GM23338 (cell line): ENCODE data around the gene FBXW11. TPM values are rescaled to one million over a fixed set of nuclear protein-coding genes. Genes with fewer than 3 reads are reported as not detected.
A peak's percentile ranks its signal among the peaks of the same experiment; 100 is the strongest.

Experiments used
- ATAC-seq: fragments of 200-7000 bp; cut with Tn5 transposase; 3 replicates; pipeline ENCODE4 v1.9.1; 2020
- DNase-seq: peaks from one replicate; pipeline ENCODE4 v3.0.0-alpha.2; 2015; ENCODE audit warnings: low spot score
- H2AFZ ChIP-seq: fragments of 200-600 bp; sonication (generic); 2 replicates; pipeline ENCODE4 v1.8.0; 2016; ENCODE audit warnings: antibody characterized with exemption, mild to moderate bottlenecking, moderate library complexity
- H3F3A ChIP-seq: fragments of 200-600 bp; sonication (generic); replicated peaks from 2 replicates; pipeline ENCODE4 v1.8.0; 2017; ENCODE audit warnings: antibody characterized with exemption, mixed run types, low read depth
- H3K27ac ChIP-seq: fragments of 200-600 bp; sonication (generic); 2 replicates; pipeline ENCODE4 v1.6.1; 2016; ENCODE audit warnings: low read depth
- H3K27me3 ChIP-seq: fragments of 200-600 bp; sonication (generic); 2 replicates; pipeline ENCODE4 v1.8.0; 2016; ENCODE audit warnings: mild to moderate bottlenecking, mixed run types, moderate library complexity; ENCODE audit not compliant: insufficient read depth
- H3K36me3 ChIP-seq: fragments of 200-600 bp; sonication (generic); 2 replicates; pipeline ENCODE4 v1.8.0; 2016; ENCODE audit warnings: mild to moderate bottlenecking; ENCODE audit not compliant: insufficient read depth
- H3K4me1 ChIP-seq: fragments of 200-600 bp; sonication (generic); 2 replicates; pipeline ENCODE4 v1.8.0; 2016; ENCODE audit warnings: mild to moderate bottlenecking, moderate library complexity; ENCODE audit not compliant: insufficient read depth
- H3K4me2 ChIP-seq: fragments of 200-600 bp; sonication (generic); 2 replicates; pipeline ENCODE4 v1.7.1; 2017; ENCODE audit warnings: mixed run types
- H3K4me3 ChIP-seq: fragments of 200-600 bp; sonication (generic); 2 replicates; pipeline ENCODE4 v1.6.1; 2016; ENCODE audit warnings: mixed run types
- H3K79me2 ChIP-seq: fragments of 200-600 bp; sonication (generic); replicated peaks from 2 replicates; pipeline ENCODE4 v1.8.0; 2017; ENCODE audit warnings: mild to moderate bottlenecking; ENCODE audit not compliant: insufficient read depth
- H3K9me2 ChIP-seq: fragments of 200-600 bp; sonication (generic); 2 replicates; pipeline ENCODE4 v1.8.0; 2017; ENCODE audit not compliant: insufficient read depth
- H4K20me1 ChIP-seq: fragments of 200-600 bp; sonication (generic); replicated peaks from 2 replicates; pipeline ENCODE4 v1.8.0; 2017; ENCODE audit warnings: mild to moderate bottlenecking; ENCODE audit not compliant: insufficient read depth
- H3K27ac Mint-ChIP-seq: 2 replicates; pipeline ENCODE4 v1.8.0; 2020; ENCODE audit warnings: inconsistent platforms, mild to moderate bottlenecking, moderate library complexity, mixed read lengths
- H3K27me3 Mint-ChIP-seq: 3 replicates; pipeline ENCODE4 v1.8.0; 2022; ENCODE audit warnings: low read depth, mild to moderate bottlenecking, moderate library complexity, mixed read lengths, inconsistent platforms; ENCODE audit not compliant: insufficient read depth, poor library complexity
- H3K36me3 Mint-ChIP-seq: 3 replicates; pipeline ENCODE4 v1.8.0; 2021; ENCODE audit warnings: low read depth, mild to moderate bottlenecking, inconsistent platforms, moderate library complexity, mixed read lengths
- H3K4me1 Mint-ChIP-seq: 3 replicates; pipeline ENCODE4 v1.8.0; 2020; ENCODE audit warnings: mild to moderate bottlenecking, inconsistent platforms, mixed read lengths
- H3K4me3 Mint-ChIP-seq: 3 replicates; pipeline ENCODE4 v1.8.0; 2021; ENCODE audit warnings: moderate library complexity, mild to moderate bottlenecking, inconsistent platforms, mixed read lengths
- H3K9me3 Mint-ChIP-seq: 3 replicates; pipeline ENCODE4 v1.8.0; 2020; ENCODE audit warnings: moderate library complexity, mild to moderate bottlenecking, inconsistent platforms, mixed read lengths
- CREB1 ChIP-seq: fragments of 250-450 bp; sonication (Bioruptor Pico); IDR thresholded peaks from 2 replicates; pipeline ENCODE4 v1.5.0; 2020; ENCODE audit warnings: low read depth, mild to moderate bottlenecking, moderate library complexity
- EZH2phosphoT487 ChIP-seq: fragments of 200-600 bp; sonication (generic); IDR thresholded peaks from one replicate; pipeline ENCODE4 v1.8.1; 2018; ENCODE audit warnings: antibody characterized with exemption; ENCODE audit not compliant: unreplicated experiment
- POLR2AphosphoS5 ChIP-seq: IDR thresholded peaks from 2 replicates; pipeline ENCODE4 v1.6.1; 2016; ENCODE audit warnings: antibody characterized with exemption, low read depth
- STAT1 ChIP-seq: IDR thresholded peaks from one replicate; pipeline ENCODE4 v1.6.1; 2016; ENCODE audit warnings: antibody characterized with exemption; ENCODE audit not compliant: unreplicated experiment
- ZNF114 ChIP-seq: fragments of 250-450 bp; sonication (Bioruptor Pico); IDR thresholded peaks from 2 replicates; pipeline ENCODE4 v1.5.0; 2020; ENCODE audit warnings: mild to moderate bottlenecking, moderate library complexity
- ZNF462 ChIP-seq: fragments of 250-450 bp; sonication (Bioruptor Pico); IDR thresholded peaks from 2 replicates; pipeline ENCODE4 v1.5.0; 2020; ENCODE audit warnings: mild to moderate bottlenecking, moderate library complexity
- polyA plus RNA-seq: library from polyadenylated mRNA; unstranded; fragments of >200 nt; fragmentation: Nextera tagmentation; extraction: Ambion mirVana; gene quantifications from 2 replicates; pipeline ENCODE4 v1.2.1, GENCODE V29; 2016
- total RNA-seq: library from RNA; depleted of rRNA; stranded (reverse); fragments of >200 nt; shearing (Covaris generic); gene quantifications from 2 replicates; pipeline ENCODE4 v1.2.3, GENCODE V29; 2014

Gene FBXW11
- total and polyA plus RNA-seq, 2 experiments from 2014 or later, result 45.0 to 88.0 TPM

GRCh38 chr5:171966964-171967363 lies 39.5 kb downstream of the FBXW11 start:
- Histone ChIP-seq H3K4me1 (peaks cover 52% of the 10 kb centered on the region), H3K79me2 (peaks cover 100% of the 10 kb centered on the region), H3K4me2 (no peak overlapping the region), H2AFZ (no peak overlapping the region), H4K20me1 (peaks cover 54% of the 10 kb centered on the region), H3K27ac (no peak overlapping the region), H3K4me3 (no peak overlapping the region), H3F3A (0 out of 2 replicates have a peak, but pooled peaks cover 3% of the 10 kb centered on the region), H3K36me3 (no peaks in the 10 kb centered on the region), H3K9me2 (no peaks in the 10 kb centered on the region), H3K27me3 (no peaks in the 10 kb centered on the region)
- Mint-ChIP-seq H3K27me3 (no peaks in the 10 kb centered on the region), H3K27ac (peak overlapping the region; percentile 3; the same call in 1 of the 2 replicates), H3K36me3 (peaks cover 9% of the 10 kb centered on the region), H3K4me1 (peaks cover 59% of the 10 kb centered on the region), H3K9me3 (no peaks in the 10 kb centered on the region), H3K4me3 (no peak overlapping the region)
- no peak for DNase-seq
- TF ChIP-seq STAT1 (no peak), ZNF462 (CRISPR knock-in tag) (no peak), CREB1 (CRISPR knock-in tag) (no peak), POLR2AphosphoS5 (no peak)
- no peak for ATAC-seq

- H3K27ac ChIP-seq, result peak overlapping the region; percentile 28
- no peak overlapping the region for H3K27ac Mint-ChIP-seq
- H3K4me3 Mint-ChIP-seq, result no peak overlapping the region
- no peak for TF ChIP-seq ZNF462 (CRISPR knock-in tag)
- no peak for TF ChIP-seq EZH2phosphoT487
- TF ChIP-seq ZNF114 (CRISPR knock-in tag), result no peak
Observed at GRCh38 chr5:171966270-171966669, 40.2 kb downstream of the FBXW11 start.

More at GRCh38 chr5:171966270-171966669, 40.2 kb downstream of the FBXW11 start:
- H3K27me3 Mint-ChIP-seq, result no peaks in the 10 kb centered on the region
- Histone ChIP-seq H3K4me2 (0 out of 2 replicates have a peak overlapping the region, but pooled peaks have one; percentile 29), H3K79me2 (peaks cover 100% of the 10 kb centered on the region), H3K4me3 (no peak overlapping the region), H3K4me1 (peaks cover 45% of the 10 kb centered on the region), H3K9me2 (no peaks in the 10 kb centered on the region), H2AFZ (no peak overlapping the region), H4K20me1 (peaks cover 48% of the 10 kb centered on the region), H3K36me3 (no peaks in the 10 kb centered on the region), H3K27me3 (no peaks in the 10 kb centered on the region), H3F3A (0 out of 2 replicates have a peak, but pooled peaks cover 3% of the 10 kb centered on the region)
- peaks cover 9% of the 10 kb centered on the region for H3K36me3 Mint-ChIP-seq
- H3K9me3 Mint-ChIP-seq, result no peaks in the 10 kb centered on the region
- no peak for DNase-seq
- peaks cover 57% of the 10 kb centered on the region for H3K4me1 Mint-ChIP-seq
- ATAC-seq, result no peak
